ENCODE results near the gene RPH3AL.

DNA sequence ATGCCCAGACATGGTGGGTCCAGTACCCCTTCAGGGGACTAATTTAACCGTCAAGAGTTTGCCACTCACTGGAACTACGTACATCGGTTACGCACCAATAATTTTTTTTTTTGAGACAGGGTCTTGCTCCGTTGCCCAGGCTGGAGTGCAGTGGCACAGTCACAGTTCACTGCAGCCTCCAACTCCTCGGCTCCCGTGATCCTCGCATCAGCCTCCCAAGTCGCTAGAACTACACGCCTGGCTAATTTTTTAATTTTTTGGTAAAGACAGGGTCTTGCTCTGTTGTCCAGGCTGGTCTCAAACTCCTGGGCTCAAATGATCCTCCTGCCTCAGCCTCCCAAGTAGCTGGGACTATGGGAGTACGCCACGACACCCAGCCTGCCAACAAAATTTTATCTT lies 15.6 kb downstream of the RPH3AL start:
- TF ChIP-seq CTCF (IDR thresholded peaks at IDR 0.05) = no peak
- no peak for TF ChIP-seq POLR2A (IDR thresholded peaks at IDR 0.05)

All from tibial nerve (tissue), 3 donors.